ENCODE results near the gene RIPK1. TPM values are rescaled to one million over a fixed set of nuclear protein-coding genes. Genes with fewer than 3 reads are reported as not detected.

Gene RIPK1
- total and polyA plus RNA-seq, 4 donors: 12.1 to 24.1 (median 19.7) TPM

GRCh38 chr6:3079682-3080081 lies 11.4 kb downstream of the RIPK1 start:
- no peak for DNase-seq
- WGBS, 2 donors: 90 to 100% methylated on average over 1 of the region's 1 CpG
- no peak for TF ChIP-seq CTCF (IDR thresholded peaks at IDR 0.05; ENCODE audit: control extremely low read depth, extremely low read depth)
- Histone ChIP-seq H3K4me1 (ENCODE audit: control insufficient read depth in 5 of 5, insufficient read depth in 5 of 5, low read length in 5 of 5) (peaks cover 0 to 6% (median 0%) of the 10 kb centered on the region in 5 donors), H3K36me3 (ENCODE audit: control insufficient read depth in 4 of 4, insufficient read depth in 4 of 4, low read length in 4 of 4) (peaks cover 31 to 42% (median 36%) of the 10 kb centered on the region in 4 donors), H3K4me3 (no peak overlapping the region), H3K27ac (ENCODE audit: low read depth in 1 of 2, low read length in 1 of 2) (no peak overlapping the region), H3K27me3 (ENCODE audit: control insufficient read depth in 3 of 3, insufficient read depth in 3 of 3, low read length in 2 of 3) (no peaks in the 10 kb centered on the region), H3K9me3 (ENCODE audit: control insufficient read depth in 4 of 4, insufficient read depth in 3 of 4, low read length in 3 of 4) (peaks cover 0 to 2% (median 0%) of the 10 kb centered on the region in 4 donors), H3K9ac (ENCODE audit: insufficient read depth in 1 of 2, low read length in 2 of 2) (no peak overlapping the region)
- no peak for ATAC-seq (ENCODE audit: insufficient read depth, low FRiP score)

GRCh38 chr6:3081960-3082359 lies 13.7 kb downstream of the RIPK1 start:
- ATAC-seq (ENCODE audit: insufficient read depth, low FRiP score) (no peak), DNase-seq (no peak)
- no peak overlapping the region for H3K4me3 ChIP-seq
- no peaks in the 10 kb centered on the region for H3K27me3 ChIP-seq (ENCODE audit: control insufficient read depth in 3 of 3, insufficient read depth in 3 of 3, low read length in 2 of 3)
- peaks cover 0 to 2% (median 0%) of the 10 kb centered on the region in 4 donors for H3K9me3 ChIP-seq (ENCODE audit: control insufficient read depth in 4 of 4, insufficient read depth in 3 of 4, low read length in 3 of 4)
- peaks cover 38 to 52% (median 45%) of the 10 kb centered on the region in 4 donors for H3K36me3 ChIP-seq (ENCODE audit: control insufficient read depth in 4 of 4, insufficient read depth in 4 of 4, low read length in 4 of 4)
- TF ChIP-seq CTCF (IDR thresholded peaks at IDR 0.05; ENCODE audit: control extremely low read depth, extremely low read depth): no peak
- 70 to 73% methylated on average over 5 of the region's 5 CpGs for WGBS, 2 donors
- no peak overlapping the region for H3K27ac ChIP-seq (ENCODE audit: low read depth in 1 of 2, low read length in 1 of 2)
- H3K4me1 ChIP-seq (ENCODE audit: control insufficient read depth in 5 of 5, insufficient read depth in 5 of 5, low read length in 5 of 5): no peaks in the 10 kb centered on the region
- no peak overlapping the region for H3K9ac ChIP-seq (ENCODE audit: insufficient read depth in 1 of 2, low read length in 2 of 2)

GRCh38 chr6:3085074-3085473 lies 16.8 kb downstream of the RIPK1 start:
- Histone ChIP-seq H3K4me3 (no peak overlapping the region), H3K9ac (ENCODE audit: insufficient read depth in 1 of 2, low read length in 2 of 2) (no peak overlapping the region), H3K27ac (ENCODE audit: low read depth in 1 of 2, low read length in 1 of 2) (no peak overlapping the region), H3K36me3 (ENCODE audit: control insufficient read depth in 4 of 4, insufficient read depth in 4 of 4, low read length in 4 of 4) (peaks cover 21 to 36% (median 29%) of the 10 kb centered on the region in 4 donors), H3K27me3 (ENCODE audit: control insufficient read depth in 3 of 3, insufficient read depth in 3 of 3, low read length in 2 of 3) (no peaks in the 10 kb centered on the region), H3K4me1 (ENCODE audit: control insufficient read depth in 5 of 5, insufficient read depth in 5 of 5, low read length in 5 of 5) (peaks cover 0 to 8% (median 0%) of the 10 kb centered on the region in 5 donors), H3K9me3 (ENCODE audit: control insufficient read depth in 4 of 4, insufficient read depth in 3 of 4, low read length in 3 of 4) (no peaks in the 10 kb centered on the region)
- DNase-seq (no peak), ATAC-seq (ENCODE audit: insufficient read depth, low FRiP score) (no peak)
- TF ChIP-seq CTCF (IDR thresholded peaks at IDR 0.05; ENCODE audit: control extremely low read depth, extremely low read depth): no peak
- 97 to 99% methylated on average over 4 of the region's 4 CpGs for WGBS, 2 donors

Data from lung (tissue), 12 donors.